Measurements from ENCODE around the gene IFRD2.

- TF ChIP-seq MAX (IDR thresholded peaks at IDR 0.05; ENCODE audit: low read depth, low read length) = peak; percentile 64
- no peak for TF ChIP-seq CTCF (IDR thresholded peaks at IDR 0.05; ENCODE audit: low read depth, low read length)
- TF ChIP-seq POLR2A (IDR thresholded peaks at IDR 0.05; ENCODE audit: extremely low read depth, insufficient read length) = no peak
- TF ChIP-seq MYC (IDR thresholded peaks at IDR 0.05; ENCODE audit: low read depth, low read length) = peak; percentile 67
Observed at GRCh38 chr3:50246517-50246954, 45.7 kb downstream of the IFRD2 start.
